ENCODE data around the gene PTPRD. TPM values are rescaled to one million over a fixed set of nuclear protein-coding genes. Genes with fewer than 3 reads are reported as not detected.

Gene PTPRD
- total RNA-seq, 1 experiment from 2014 or later: not detected

GRCh38 chr9:10253341-10253740, 359.5 kb downstream of the PTPRD start:
- intact Hi-C loops (cut with micrococcal nuclease; ENCODE audit: unreplicated experiment): no loop called here
- DNase-seq (ENCODE audit: low spot score): no peak
- no peak overlapping the region for H3K4me3 ChIP-seq (ENCODE audit: low read depth, low read length, poor library complexity, severe bottlenecking)
- no peaks in the 10 kb centered on the region for H3K36me3 ChIP-seq (ENCODE audit: insufficient read depth, low read length, poor library complexity, severe bottlenecking)
- H3K27me3 ChIP-seq (replicated peaks; ENCODE audit: insufficient read depth, low read depth, low read length, poor library complexity): no peaks in the 10 kb centered on the region
- CTCF ChIA-PET: no interaction called here
- POLR2A ChIA-PET (ENCODE audit: low non-redundant PET): no interaction called here
- no peak overlapping the region for H3K27ac ChIP-seq (ENCODE audit: low read depth, low read length, poor library complexity, severe bottlenecking)
- no peak for TF ChIP-seq CTCF (conservative IDR thresholded peaks at IDR 0.05; ENCODE audit: low read depth, low read length)
- TF ChIP-seq EZH2 (IDR thresholded peaks at IDR 0.05; ENCODE audit: borderline replicate concordance, low read depth, low read length, poor library complexity, severe bottlenecking): no peak
- BruUV-seq (replicated peaks): no TSS peak
- H3K4me1 ChIP-seq (ENCODE audit: insufficient read depth, low read length, poor library complexity, severe bottlenecking): no peaks in the 10 kb centered on the region
- H3K9me3 ChIP-seq (ENCODE audit: low read depth, low read length, poor library complexity, severe bottlenecking): no peaks in the 10 kb centered on the region

DNA sequence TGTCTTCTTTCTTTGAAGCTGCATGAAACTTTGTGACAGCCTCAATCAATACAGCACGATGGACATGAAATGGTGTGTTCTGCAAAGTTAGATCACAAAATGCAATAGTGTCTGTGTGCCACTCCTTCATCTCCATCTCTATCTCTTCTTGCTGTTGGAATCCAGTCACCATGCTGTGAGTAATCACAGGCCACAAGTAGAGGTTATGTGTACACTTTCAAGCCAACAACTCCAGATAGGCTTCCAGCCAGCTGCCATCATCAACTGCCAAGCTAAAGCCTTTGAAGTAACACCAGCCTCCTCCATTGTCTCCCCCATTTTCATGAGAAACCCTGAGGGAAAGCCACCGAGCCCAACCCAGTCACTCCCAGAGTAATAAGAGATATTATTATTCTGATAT, 360.6 kb downstream of the PTPRD start:
- TF ChIP-seq CTCF (conservative IDR thresholded peaks at IDR 0.05; ENCODE audit: low read depth, low read length): no peak
- TF ChIP-seq EZH2 (IDR thresholded peaks at IDR 0.05; ENCODE audit: borderline replicate concordance, low read depth, low read length, poor library complexity, severe bottlenecking): no peak
- no TSS peak for BruUV-seq (replicated peaks)
- no peaks in the 10 kb centered on the region for H3K36me3 ChIP-seq (ENCODE audit: insufficient read depth, low read length, poor library complexity, severe bottlenecking)
- H3K9me3 ChIP-seq (ENCODE audit: low read depth, low read length, poor library complexity, severe bottlenecking): no peaks in the 10 kb centered on the region
- no peak overlapping the region for H3K27ac ChIP-seq (ENCODE audit: low read depth, low read length, poor library complexity, severe bottlenecking)
- intact Hi-C loops (cut with micrococcal nuclease; ENCODE audit: unreplicated experiment): no loop called here
- H3K4me3 ChIP-seq (ENCODE audit: low read depth, low read length, poor library complexity, severe bottlenecking): no peak overlapping the region
- ChIA-PET CTCF (no interaction called here), POLR2A (ENCODE audit: low non-redundant PET) (no interaction called here)
- H3K27me3 ChIP-seq (replicated peaks; ENCODE audit: insufficient read depth, low read depth, low read length, poor library complexity): no peaks in the 10 kb centered on the region
- no peaks in the 10 kb centered on the region for H3K4me1 ChIP-seq (ENCODE audit: insufficient read depth, low read length, poor library complexity, severe bottlenecking)
- DNase-seq (ENCODE audit: low spot score): no peak

- no peak for DNase-seq (ENCODE audit: low spot score)
- intact Hi-C loops (cut with micrococcal nuclease; ENCODE audit: unreplicated experiment): no loop called here
- CTCF ChIA-PET: no interaction called here
Measured at GRCh38 chr9:10251490-10251889, 361.3 kb downstream of the PTPRD start.

GRCh38 chr9:10250219-10250618, 362.6 kb downstream of the PTPRD start:
- TF ChIP-seq EZH2 (IDR thresholded peaks at IDR 0.05; ENCODE audit: borderline replicate concordance, low read depth, low read length, poor library complexity, severe bottlenecking) (no peak), CTCF (conservative IDR thresholded peaks at IDR 0.05; ENCODE audit: low read depth, low read length) (no peak)
- ChIA-PET CTCF (no interaction called here), POLR2A (ENCODE audit: low non-redundant PET) (no interaction called here)
- Histone ChIP-seq H3K4me1 (ENCODE audit: insufficient read depth, low read length, poor library complexity, severe bottlenecking) (no peaks in the 10 kb centered on the region), H3K27me3 (replicated peaks; ENCODE audit: insufficient read depth, low read depth, low read length, poor library complexity) (no peaks in the 10 kb centered on the region), H3K36me3 (ENCODE audit: insufficient read depth, low read length, poor library complexity, severe bottlenecking) (no peaks in the 10 kb centered on the region), H3K27ac (ENCODE audit: low read depth, low read length, poor library complexity, severe bottlenecking) (no peak overlapping the region), H3K4me3 (ENCODE audit: low read depth, low read length, poor library complexity, severe bottlenecking) (no peak overlapping the region), H3K9me3 (ENCODE audit: low read depth, low read length, poor library complexity, severe bottlenecking) (no peaks in the 10 kb centered on the region)
- no TSS peak for BruUV-seq (replicated peaks)
- intact Hi-C loops (cut with micrococcal nuclease; ENCODE audit: unreplicated experiment): no loop called here
- peak; percentile 6 for DNase-seq (ENCODE audit: low spot score)

More at GRCh38 chr9:10251490-10251889, 361.3 kb downstream of the PTPRD start:
- TF ChIP-seq EZH2 (IDR thresholded peaks at IDR 0.05; ENCODE audit: borderline replicate concordance, low read depth, low read length, poor library complexity, severe bottlenecking): no peak
- H3K4me3 ChIP-seq (ENCODE audit: low read depth, low read length, poor library complexity, severe bottlenecking): no peak overlapping the region
- H3K27ac ChIP-seq (ENCODE audit: low read depth, low read length, poor library complexity, severe bottlenecking): no peak overlapping the region
- no peaks in the 10 kb centered on the region for H3K36me3 ChIP-seq (ENCODE audit: insufficient read depth, low read length, poor library complexity, severe bottlenecking)
- H3K4me1 ChIP-seq (ENCODE audit: insufficient read depth, low read length, poor library complexity, severe bottlenecking): no peaks in the 10 kb centered on the region
- H3K9me3 ChIP-seq (ENCODE audit: low read depth, low read length, poor library complexity, severe bottlenecking): no peaks in the 10 kb centered on the region
- no peaks in the 10 kb centered on the region for H3K27me3 ChIP-seq (replicated peaks; ENCODE audit: insufficient read depth, low read depth, low read length, poor library complexity)
- POLR2A ChIA-PET (ENCODE audit: low non-redundant PET): no interaction called here
- no TSS peak for BruUV-seq (replicated peaks)
